GM08714 (cell line): ENCODE results near the gene MDK.

Experiments used
- H3K4me3 ChIP-seq: fragments of 200-500 bp; sonication (Bioruptor generic); 2 replicates; pipeline ENCODE4 v1.5.1; 2014; ENCODE audit warnings: mild to moderate bottlenecking, low read length, inconsistent platforms
- ZNF274 ChIP-seq: IDR thresholded peaks from 2 replicates; pipeline ENCODE4 v1.6.1; 2012; ENCODE audit warnings: mild to moderate bottlenecking, low read depth, low read length

Gene MDK

DNA sequence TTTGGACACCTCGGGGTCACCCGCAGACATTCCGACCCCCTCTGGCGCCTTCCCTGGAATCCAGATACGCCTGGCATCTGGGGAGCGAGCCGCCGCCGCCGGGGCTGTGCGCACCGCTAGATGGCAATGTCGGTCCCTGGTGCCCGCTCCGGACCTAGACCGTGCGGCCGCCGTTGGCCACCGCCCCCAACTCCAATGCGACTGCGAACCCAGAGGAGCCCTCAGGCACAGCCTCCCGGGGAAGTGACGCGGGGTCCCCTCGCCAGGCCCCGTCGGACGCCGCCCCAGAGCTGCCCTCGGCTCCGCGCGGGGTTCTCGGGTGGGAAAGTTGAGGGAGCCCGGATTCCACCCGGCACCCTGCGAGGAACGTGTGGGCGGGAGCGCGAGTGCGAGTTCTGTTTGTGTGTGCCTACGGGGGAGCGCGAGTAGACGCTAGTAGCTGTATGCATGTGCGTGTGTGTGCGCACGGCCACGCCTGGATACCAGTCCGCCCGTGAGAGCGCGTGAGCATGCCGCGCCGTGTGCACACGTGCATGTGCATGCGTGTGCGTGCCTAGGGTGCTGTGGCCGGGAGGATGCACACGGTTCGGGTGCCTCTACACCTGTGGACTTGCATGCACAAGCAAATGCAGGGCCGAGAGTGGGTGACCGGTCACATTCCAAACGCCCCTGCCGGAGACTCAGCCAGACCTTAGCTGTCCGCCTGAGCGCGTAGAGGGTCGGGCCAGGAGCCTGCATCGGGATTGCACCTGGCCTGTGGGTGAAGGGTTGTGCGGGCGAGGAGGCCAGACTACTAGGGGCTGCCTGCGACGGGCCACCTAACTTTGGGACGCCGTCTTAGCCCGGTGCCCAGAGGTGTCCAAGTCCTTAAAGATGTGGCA, 8.2 kb downstream of the MDK start:
- no peak for TF ChIP-seq ZNF274

GRCh38 chr11:46390331-46391171, 9.1 kb downstream of the MDK start:
- TF ChIP-seq ZNF274: no peak
- H3K4me3 ChIP-seq: no peak overlapping the region

More for the DNA sequence above, 8.2 kb downstream of the MDK start:
- H3K4me3 ChIP-seq: peak overlapping the region; percentile 38; the same call in 1 of the 2 replicates

GRCh38 chr11:46391186-46391577, 9.7 kb downstream of the MDK start:
- H3K4me3 ChIP-seq: no peak overlapping the region
- TF ChIP-seq ZNF274: no peak

GRCh38 chr11:46391578-46392420, 10.3 kb downstream of the MDK start, which contains the start of gene CHRM4:
Gene CHRM4 (minus strand): TSS chr11:46391776. CDS start chr11:46386557, 5,219 bp downstream.
- no peak for TF ChIP-seq ZNF274
- peak within 1 kb of the TSS; percentile 44; the same call in 1 of the 2 replicates for H3K4me3 ChIP-seq

GRCh38 chr11:46392421-46393230, 11.2 kb downstream of the MDK start:
- H3K4me3 ChIP-seq: peak overlapping the region; percentile 24; the same call in 1 of the 2 replicates

GRCh38 chr11:46393231-46393616, 11.8 kb downstream of the MDK start:
- TF ChIP-seq ZNF274: no peak
- H3K4me3 ChIP-seq: no peak overlapping the region

More at GRCh38 chr11:46392421-46393230, 11.2 kb downstream of the MDK start:
- no peak for TF ChIP-seq ZNF274

DNA sequence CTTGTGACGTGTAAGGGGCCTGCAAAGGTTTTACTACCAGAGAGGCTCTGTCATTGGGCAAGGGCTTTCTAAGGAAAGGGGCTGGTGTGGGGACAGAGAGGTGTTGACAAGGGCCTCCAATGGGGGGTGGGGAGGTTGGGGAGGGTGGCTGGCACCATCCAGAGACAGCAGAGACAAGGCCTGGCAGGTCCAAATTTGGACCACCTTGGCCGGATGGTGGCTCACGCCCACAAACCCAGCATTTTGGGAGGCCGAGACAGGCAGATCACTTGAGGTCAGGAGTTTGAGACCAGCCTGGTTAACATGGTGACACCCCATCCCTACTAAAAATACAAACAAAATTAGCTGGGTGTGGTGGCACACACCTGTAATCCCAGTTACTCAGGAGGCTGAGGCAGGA, 12.3 kb downstream of the MDK start:
- no peak overlapping the region for H3K4me3 ChIP-seq
- TF ChIP-seq ZNF274: no peak

GRCh38 chr11:46397526-46397925, 16.1 kb downstream of the MDK start:
- H3K4me3 ChIP-seq: no peak overlapping the region
- no peak for TF ChIP-seq ZNF274

DNA sequence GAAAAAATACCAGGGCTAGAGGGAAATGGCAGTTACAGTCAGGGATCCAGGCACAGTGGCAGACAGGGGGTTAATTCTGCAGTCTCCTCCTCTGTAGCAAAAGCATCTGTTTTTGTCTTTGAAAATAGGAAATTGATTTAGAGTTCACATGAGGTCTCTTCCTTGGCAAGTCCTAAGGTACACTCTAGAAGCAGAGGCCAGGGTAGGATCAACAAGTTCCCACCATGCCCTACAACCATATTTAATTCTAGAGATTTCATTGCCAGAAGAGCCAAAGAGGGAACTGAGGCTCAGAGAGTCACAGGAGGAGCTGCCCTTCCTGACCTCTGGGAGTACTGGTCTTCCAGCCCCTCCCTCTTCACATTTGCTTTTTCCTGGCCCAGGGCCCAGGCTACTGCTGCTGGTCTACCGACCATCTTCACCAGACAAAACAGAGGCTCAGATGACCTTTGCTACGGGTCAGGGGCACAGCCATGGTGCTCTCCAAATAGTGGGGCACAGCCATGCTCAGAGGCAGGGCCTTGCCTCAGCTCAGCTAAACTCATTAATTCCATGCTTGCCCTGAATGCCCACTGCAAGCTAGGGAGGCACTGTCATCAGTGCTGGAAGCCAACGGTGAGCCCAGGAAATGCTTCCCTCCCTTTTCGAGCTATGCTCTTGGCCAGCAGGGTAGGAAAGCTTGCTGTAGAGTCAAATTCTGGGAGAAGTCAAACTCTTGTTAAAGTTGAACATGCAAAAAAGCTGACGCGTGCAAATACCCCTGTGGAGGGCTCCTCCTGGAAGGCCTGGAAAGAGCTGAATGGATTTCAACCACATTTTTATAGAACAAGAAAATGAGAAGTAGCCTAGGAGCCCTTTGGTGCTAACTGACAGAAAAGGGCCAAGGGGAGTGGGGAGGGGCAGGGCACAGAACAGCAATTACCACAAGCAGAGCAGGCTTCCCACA, 21.8 kb downstream of the MDK start:
- no peak for TF ChIP-seq ZNF274
- H3K4me3 ChIP-seq: no peak overlapping the region

DNA sequence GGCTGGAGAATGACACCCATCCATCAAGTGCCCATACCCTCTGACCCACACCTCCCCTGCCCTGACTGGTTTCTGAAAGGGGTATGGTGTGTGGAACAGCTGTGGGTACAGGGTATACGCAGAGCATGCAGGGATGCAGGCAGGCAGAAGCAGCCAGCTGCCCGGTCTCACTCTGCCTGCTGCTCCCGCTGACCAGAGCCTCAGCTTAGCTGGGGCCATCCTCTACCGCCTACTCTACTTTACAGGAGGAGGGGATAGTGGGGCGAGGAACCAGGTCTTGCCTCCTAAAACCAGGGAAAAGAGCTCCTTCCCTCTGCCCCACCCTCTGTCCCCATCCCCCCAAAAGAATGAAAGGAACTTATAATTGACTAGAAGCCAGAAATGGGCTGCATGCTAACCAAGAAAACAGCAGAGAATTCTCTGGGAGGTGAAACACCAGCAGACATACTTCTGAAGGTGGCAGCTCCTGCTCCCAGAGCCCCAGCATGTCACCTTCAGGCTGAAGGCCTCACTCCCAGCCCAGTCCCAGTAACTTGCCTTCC, 23.1 kb downstream of the MDK start:
- TF ChIP-seq ZNF274: no peak
- H3K4me3 ChIP-seq: no peak overlapping the region

DNA sequence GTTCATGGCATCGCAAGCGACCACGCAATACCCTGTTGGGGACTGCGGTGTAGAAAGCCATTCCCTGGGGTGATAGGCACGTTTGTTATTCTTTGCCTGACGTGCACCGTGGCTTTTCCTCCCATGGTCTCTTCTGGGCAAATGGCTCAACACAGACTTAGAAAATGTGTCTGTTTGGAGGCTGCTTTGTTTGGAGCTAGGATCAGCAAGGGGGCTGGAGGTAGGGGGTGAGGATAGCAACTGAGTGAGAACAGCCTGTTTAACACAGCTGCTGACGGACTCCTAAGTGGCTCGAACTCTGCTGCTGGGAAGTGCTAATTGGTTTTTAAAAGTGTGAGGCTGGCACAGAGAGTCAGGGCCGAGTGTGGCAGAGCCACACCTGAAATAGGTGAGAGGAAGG, 26.2 kb downstream of the MDK start:
- TF ChIP-seq ZNF274: no peak
- no peak overlapping the region for H3K4me3 ChIP-seq
